BE2C (cell line): Measurements from ENCODE around the gene TFG.

Experiments used
- DNase-seq: peaks from one replicate; pipeline ENCODE4 v3.0.0-alpha.2; 2020
- H3K27me3 ChIP-seq: fragments of 250-450 bp; sonication (Bioruptor Pico); 2 replicates; pipeline ENCODE4 v1.5.1; 2020; ENCODE audit warnings: mild to moderate bottlenecking
- H3K36me3 ChIP-seq: fragments of 250-450 bp; sonication (Bioruptor Pico); 2 replicates; pipeline ENCODE4 v1.5.1; 2020; ENCODE audit warnings: mild to moderate bottlenecking
- H3K4me1 ChIP-seq: fragments of 250-450 bp; sonication (Bioruptor Pico); 2 replicates; pipeline ENCODE4 v1.5.1; 2020
- H3K4me3 ChIP-seq: 2 replicates; pipeline ENCODE4 v1.5.1; 2011; ENCODE audit warnings: low read depth, low read length
- H3K9me3 ChIP-seq: fragments of 250-450 bp; sonication (Bioruptor Pico); 2 replicates; pipeline ENCODE4 v1.5.1; 2020
- CTCF ChIP-seq: IDR thresholded peaks from 2 replicates; pipeline ENCODE4 v1.5.1; 2012; ENCODE audit warnings: mild to moderate bottlenecking, low read depth, low read length

Gene TFG

GRCh38 chr3:100765437-100765975, 56.2 kb downstream of the TFG start:
- Histone ChIP-seq H3K36me3 (no peaks in the 10 kb centered on the region), H3K4me1 (no peaks in the 10 kb centered on the region), H3K27me3 (peaks cover 5% of the 10 kb centered on the region; the same call in 1 of the 2 replicates), H3K9me3 (no peaks in the 10 kb centered on the region), H3K4me3 (no peak overlapping the region)
- DNase-seq, result no peak
- no peak for TF ChIP-seq CTCF

GRCh38 chr3:100766069-100766468, 56.8 kb downstream of the TFG start:
- Histone ChIP-seq H3K27me3 (peaks cover 5% of the 10 kb centered on the region; the same call in 1 of the 2 replicates), H3K9me3 (no peaks in the 10 kb centered on the region), H3K4me3 (no peak overlapping the region), H3K4me1 (no peaks in the 10 kb centered on the region), H3K36me3 (no peaks in the 10 kb centered on the region)
- no peak for TF ChIP-seq CTCF
- DNase-seq, result no peak

DNA sequence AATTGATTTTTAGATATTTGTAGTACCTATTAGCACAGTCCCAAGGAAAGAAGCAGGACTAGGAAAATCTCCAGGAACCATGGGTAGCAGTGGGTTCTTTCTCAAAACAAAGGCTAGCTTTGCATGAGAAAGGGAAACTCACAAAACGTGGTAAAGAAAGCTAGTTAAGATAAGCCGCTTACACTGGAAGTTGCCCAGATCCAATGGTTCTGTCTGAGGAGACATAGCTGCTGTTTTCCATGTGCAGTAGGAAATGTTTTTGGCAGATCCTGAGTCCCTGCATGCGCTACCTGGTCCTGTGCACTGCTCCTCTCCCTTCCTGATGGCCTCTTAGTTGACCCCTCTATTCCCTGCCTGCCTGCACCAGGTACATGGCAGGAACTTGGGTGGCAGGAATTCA, 60.4 kb downstream of the TFG start:
- no peak overlapping the region for H3K4me3 ChIP-seq
- peaks cover 5% of the 10 kb centered on the region; the same call in 1 of the 2 replicates for H3K27me3 ChIP-seq
- no peak for DNase-seq
- no peaks in the 10 kb centered on the region for H3K4me1 ChIP-seq
- no peak for TF ChIP-seq CTCF
- no peaks in the 10 kb centered on the region for H3K36me3 ChIP-seq
- H3K9me3 ChIP-seq, result no peaks in the 10 kb centered on the region

GRCh38 chr3:100775226-100775625, 65.9 kb downstream of the TFG start:
- no peak for TF ChIP-seq CTCF
- Histone ChIP-seq H3K27me3 (no peaks in the 10 kb centered on the region), H3K4me3 (no peak overlapping the region), H3K36me3 (no peaks in the 10 kb centered on the region), H3K4me1 (no peaks in the 10 kb centered on the region), H3K9me3 (no peaks in the 10 kb centered on the region)
- DNase-seq, result no peak

DNA sequence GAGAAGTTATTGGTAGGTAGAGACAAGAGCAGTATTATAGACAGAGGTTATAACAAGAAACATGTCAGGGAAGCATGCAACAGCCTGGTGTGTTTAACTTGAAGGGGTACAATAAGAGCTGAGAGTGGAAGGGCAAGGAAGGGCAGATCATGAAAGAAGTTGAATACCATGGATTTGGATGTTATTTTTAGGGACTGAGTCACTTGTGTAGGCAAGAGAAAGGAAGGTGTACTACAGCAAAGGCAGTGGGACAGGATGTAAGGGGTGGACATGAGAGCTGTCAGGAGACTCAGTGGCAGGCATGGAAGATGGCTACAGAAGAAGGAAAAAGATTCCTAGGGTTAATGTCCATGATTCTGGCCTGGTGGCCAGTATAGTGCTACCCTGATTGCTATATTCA, 66.4 kb downstream of the TFG start:
- Histone ChIP-seq H3K36me3 (no peaks in the 10 kb centered on the region), H3K4me3 (no peak overlapping the region), H3K27me3 (no peaks in the 10 kb centered on the region), H3K9me3 (no peaks in the 10 kb centered on the region), H3K4me1 (no peaks in the 10 kb centered on the region)
- no peak for TF ChIP-seq CTCF
- DNase-seq, result no peak

DNA sequence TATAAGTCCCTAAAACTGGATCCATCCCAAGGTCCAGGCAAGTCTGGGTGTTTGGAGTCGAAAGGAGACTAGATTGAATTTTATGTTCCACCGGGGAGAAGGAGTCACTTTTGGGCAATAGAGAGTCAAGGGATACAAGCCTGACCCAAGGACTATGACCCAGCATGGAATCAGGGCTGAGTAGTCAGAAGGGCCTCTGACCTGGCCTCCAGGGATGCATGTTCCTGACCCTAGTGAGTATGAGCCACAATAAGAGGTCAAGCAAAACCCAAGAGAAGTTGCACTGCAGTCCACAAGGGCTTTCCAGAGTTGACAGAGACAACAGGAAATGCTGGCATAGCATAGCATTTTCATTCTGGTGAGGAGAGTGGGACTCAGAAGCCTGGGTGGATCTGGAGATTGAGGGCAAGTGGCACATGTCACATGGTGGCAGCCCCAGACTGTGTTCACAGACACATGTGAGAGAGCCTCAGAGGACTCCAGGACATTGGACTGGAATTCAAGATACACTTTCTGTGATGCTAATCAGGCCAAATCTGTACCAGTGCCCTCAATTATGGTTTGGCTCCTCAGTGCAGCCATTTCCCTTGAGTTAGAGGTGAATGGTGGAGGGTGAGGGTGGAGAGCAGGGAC, 66.9 kb downstream of the TFG start:
- DNase-seq, result no peak
- TF ChIP-seq CTCF, result no peak
- no peaks in the 10 kb centered on the region for H3K4me1 ChIP-seq
- no peaks in the 10 kb centered on the region for H3K36me3 ChIP-seq
- no peak overlapping the region for H3K4me3 ChIP-seq
- H3K27me3 ChIP-seq, result no peaks in the 10 kb centered on the region
- H3K9me3 ChIP-seq, result no peaks in the 10 kb centered on the region
